Ureter (tissue), 1 donor: ENCODE data around the gene KIAA1755. TPM values are rescaled to one million over a fixed set of nuclear protein-coding genes. Genes with fewer than 3 reads are reported as not detected.
A peak's percentile ranks its signal among the peaks of the same experiment; 100 is the strongest.

ENCODE experiments used
- DNase-seq: peaks from one replicate; pipeline ENCODE4 v3.0.0-alpha.2; 2020; ENCODE audit warnings: low spot score
- total RNA-seq: library from RNA; stranded (reverse); gene quantifications from one replicate; pipeline ENCODE4 v1.2.4, GENCODE V29; 2023
- donor health status: DM: yes; HTN: yes; CAD: no.

Gene KIAA1755
- total RNA-seq, 1 donor from 2014 or later, result 3.9 TPM

DNA sequence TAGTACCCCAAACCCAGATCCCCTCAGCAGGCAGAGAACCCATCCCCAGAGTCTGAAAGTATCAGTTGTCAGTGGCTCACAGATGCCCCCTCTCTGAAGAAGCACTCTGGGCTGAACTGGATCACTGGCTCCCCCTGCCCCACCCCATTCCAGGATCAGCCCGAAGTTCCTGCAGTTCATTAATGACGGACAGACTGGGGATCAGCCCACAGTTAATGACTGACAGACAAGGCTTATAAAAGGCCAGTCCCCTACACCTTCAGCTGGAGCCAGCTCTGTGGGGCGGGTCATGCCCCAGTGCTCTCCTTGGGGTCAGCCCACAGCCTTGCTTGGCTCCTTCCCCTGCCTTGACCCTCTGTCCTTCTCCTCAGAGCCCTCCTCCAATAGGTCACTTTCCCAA, 21.7 kb downstream of the KIAA1755 start:
- DNase-seq, result no peak

DNA sequence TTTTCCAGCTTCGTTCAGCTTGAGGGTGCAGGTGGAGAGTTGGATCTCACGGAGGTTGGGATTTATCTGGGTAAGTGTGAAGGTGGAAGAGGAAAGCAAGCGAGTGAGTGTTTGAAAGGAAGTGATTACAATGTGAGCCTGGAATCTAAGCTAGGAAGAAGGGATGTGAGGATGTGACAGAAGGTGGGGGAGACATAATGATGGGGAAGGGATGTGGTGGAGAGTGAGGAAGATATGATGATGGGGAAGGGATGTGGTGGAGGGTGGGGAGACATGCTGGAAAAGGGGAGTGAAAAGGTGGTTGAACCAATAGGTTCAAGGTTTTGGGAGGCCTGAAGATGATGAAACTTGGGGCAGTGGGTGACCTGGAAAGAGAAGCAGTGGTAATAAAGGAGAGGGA, 23.2 kb downstream of the KIAA1755 start:
- DNase-seq, result no peak

DNA sequence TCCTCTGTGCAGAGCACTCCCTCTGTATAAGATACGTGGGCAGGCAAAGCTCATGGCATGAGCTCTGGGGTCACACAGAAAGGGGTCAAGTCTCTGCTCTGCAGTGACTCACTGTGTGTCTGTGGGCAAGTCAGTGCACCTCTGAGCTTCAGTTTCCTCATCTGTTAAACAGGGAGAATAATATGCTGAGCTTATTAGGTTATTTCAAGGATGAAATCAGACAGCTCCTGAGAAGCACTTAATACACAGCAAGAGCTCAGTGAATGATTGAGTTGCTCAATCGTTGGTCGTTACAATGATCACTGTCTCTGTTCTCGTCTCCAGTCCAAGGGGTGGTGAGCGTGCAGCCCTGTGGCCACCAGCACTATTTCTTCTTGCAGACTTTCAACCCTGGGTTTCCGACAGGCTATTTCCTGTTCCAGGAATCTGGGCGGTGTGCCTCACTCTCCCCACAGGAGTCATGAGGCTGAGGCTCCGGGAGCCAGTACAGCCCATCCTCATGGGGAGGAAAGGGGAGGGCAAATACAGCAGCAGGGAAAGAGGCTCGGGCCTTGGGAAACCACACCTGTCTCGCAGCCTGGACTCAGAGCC, 28.9 kb downstream of the KIAA1755 start:
- no peak for DNase-seq

GRCh38 chr20:38230957-38231526, 29.5 kb downstream of the KIAA1755 start:
- no peak for DNase-seq

DNA sequence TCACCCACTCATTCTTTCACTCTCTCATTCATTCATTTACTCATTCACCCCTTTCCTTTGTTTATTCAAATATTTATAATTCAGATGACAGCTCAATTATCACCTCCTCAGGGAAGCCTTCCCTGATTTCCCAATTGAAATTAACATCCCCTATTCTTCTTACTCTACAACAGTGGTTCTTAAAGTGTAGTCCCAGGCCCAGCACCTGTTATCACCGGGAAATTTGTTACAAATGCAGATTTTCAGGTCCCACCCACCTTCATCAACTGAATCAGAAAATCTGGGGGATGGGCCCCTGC, 30.3 kb downstream of the KIAA1755 start:
- no peak for DNase-seq

- no peak for DNase-seq
Measured at GRCh38 chr20:38229376-38230252, 30.9 kb downstream of the KIAA1755 start.

GRCh38 chr20:38228436-38228835, 32.1 kb downstream of the KIAA1755 start:
- DNase-seq, result no peak

- DNase-seq, result no peak
Measured at GRCh38 chr20:38227420-38228360, 32.8 kb downstream of the KIAA1755 start.

DNA sequence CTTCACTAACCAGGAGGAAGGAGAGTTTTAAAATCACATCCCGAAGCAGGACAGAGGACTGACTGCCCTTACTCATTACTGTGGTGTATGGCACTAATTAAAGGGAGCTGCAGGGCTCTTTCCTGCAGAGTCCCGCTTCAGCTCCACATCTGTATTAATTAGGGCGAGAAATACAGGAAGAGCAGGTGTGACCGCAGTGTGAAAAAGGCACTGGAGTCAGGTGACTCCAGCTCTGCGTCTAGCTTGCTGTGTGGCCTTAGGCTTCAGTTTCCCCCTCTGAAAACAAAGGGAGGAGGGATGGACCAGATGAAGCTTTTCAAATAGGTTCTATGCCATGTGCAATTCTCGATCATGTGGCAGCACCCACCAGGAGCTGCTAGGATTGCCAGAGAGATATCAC, 34.0 kb downstream of the KIAA1755 start:
- no peak for DNase-seq

DNA sequence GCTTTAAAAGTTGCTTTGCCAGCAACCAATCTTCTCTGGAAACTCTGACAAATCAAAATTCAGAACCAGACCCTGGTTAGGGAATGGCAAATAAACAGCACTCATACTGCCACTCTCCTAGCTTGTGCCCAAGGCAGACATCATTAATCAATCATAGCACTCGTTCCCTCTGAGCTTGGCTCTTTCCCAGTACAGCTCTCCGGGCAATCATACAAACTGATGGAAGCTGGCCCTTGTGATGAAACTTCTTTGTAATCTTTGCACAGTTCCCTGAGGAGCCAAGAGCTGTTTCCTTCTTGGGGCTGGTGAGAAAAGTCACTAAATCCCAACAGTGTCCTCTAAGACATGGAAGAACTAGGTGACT, 34.7 kb downstream of the KIAA1755 start:
- DNase-seq, result no peak

DNA sequence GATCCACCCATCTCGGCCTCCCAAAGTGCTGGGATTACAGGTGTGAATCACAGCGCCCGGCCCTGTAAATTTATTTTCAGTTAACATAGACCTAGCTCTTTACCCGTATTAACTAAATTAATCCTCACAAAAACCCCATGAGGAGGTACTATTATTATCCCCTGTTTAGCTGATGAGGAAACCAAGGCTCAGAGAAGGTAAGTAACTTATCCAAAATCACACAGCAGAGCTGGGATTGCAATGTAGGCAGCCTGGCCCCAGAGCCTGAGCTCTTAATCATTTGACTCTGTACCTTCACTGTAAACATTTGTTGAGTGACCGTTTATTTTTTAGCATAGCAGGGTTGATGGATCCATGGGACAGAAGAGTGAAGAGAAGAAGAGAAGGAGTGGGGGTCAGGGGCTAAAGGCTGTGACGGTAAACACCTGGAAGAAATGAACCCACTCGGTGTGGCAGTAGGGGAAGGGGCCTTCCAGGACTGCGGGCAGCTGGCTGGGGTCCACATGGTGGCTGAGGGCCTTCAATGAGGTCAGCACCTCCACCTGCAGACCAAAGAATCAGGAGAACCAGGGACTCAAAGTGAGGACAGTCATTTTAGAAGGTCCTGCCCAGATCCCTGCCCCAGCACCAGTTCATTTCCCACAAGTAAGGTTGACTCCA, 35.2 kb downstream of the KIAA1755 start:
- DNase-seq, result no peak

DNA sequence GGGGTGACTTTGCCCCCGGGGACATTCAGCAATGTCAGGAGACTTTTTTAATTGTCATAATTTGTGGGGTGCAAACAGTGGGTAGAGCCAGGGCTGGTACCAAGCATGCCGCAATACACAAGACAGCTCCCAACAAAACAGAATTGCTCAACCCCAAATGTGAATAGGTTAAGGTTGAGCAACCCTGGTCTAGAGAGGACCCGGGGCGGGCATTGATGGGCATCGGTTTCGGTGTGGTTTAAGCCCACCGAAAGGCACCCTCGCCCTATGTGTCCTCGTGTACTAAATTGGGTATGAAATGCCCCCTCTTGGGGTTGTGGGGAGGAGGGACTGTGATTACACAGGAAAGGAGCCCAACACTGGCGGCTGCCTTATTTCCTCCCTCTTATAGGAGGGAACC, 36.0 kb downstream of the KIAA1755 start:
- DNase-seq, result no peak

GRCh38 chr20:38223743-38224100, 36.8 kb downstream of the KIAA1755 start:
- DNase-seq, result no peak

- no peak for DNase-seq
Measured at GRCh38 chr20:38222923-38223742, 37.4 kb downstream of the KIAA1755 start.

GRCh38 chr20:38222231-38222922, 38.2 kb downstream of the KIAA1755 start:
- DNase-seq, result peak; percentile 60

DNA sequence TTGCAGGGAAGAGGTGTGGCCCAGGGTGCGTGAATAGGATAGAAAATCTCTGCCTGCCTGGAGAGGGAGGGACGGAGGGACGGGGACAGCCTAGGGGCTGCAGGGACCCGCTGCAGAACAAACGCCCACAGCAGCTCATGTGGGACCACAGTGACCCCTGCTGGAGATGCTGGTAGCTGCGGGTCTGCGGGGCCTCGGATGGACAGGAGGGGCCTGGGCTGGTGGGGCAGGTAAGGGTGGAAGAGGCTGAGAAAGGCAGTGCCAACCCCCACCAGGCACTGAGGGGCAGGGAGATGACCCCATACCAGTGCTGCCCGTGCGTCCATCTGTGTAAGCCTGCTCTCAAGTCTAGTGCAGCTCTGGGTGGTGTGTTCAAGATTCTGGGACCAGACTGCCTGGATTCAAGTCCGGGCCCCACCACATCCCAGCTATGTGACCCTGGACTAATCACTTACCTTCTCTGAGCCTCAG, 39.4 kb downstream of the KIAA1755 start:
- peak; percentile 71 for DNase-seq

DNA sequence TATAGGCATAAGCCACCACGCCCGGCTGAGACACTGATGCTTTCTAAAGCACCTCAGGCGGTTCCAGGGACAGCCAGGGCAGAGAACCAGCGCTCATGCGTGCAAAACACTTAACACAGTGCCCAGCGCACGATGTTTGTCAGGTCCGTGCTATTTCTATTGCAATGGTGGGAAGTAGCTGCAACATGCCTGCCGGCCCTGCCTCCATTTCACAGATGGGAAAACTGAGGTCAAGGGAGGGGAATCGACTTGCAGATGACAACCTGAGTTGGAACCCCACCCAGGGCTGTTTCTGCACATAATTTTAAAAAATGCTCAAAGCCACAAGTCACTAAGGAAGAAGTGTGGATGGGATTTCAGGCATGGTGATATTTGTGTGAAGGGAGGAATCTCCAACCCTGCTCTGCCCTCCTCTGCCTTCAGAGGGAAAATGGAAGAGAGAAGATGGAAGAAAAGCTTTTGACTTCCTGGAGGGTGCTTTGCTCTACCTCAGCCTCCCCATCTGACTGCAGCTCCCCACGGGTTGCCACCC, 39.9 kb downstream of the KIAA1755 start:
- DNase-seq, result no peak

- no peak for DNase-seq
Measured at GRCh38 chr20:38219006-38219950, 41.3 kb downstream of the KIAA1755 start.

DNA sequence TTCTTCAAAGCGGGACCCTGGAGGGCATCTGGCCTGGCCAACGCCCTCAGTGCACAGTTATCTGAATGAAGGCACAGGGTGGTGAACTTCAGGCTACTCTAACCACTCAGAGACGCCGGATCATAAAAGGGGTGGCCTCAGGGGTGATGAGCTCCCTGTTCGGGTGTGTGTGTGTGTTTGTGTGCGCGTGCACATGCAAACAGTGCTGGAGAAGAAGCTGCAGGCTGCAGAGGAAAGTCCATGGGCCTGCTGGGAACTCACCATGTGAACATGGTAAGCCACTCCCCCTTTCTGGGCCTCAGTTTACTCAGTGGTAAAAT, 42.0 kb downstream of the KIAA1755 start:
- no peak for DNase-seq
